ENCODE results near the gene UBE2E2.
"Not testable (repeated sequence)": the region's sequence is repeated elsewhere in the genome, so short reads cannot be mapped to it uniquely, and the experiment has no call there.

The UBE2E2 gene

DNA sequence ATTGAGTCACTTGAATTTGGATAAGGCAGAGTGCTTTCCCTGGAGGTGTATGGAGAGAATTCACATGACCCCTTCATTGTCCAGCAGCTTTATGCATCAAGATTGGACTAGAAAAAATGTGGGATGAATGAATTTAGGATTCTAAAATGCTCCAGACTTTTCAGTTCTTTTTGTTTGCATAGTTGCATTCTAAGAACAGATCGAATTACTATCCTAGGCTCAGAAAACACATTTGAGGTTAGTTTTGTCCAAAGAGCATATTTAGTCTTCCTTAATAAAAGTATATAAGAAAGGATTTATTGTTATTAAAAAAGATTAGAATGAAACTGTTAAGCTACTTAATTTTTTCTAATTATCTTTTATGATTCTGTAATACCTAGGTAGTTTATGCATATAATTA lies 127.4 kb downstream of the UBE2E2 start:
- Histone ChIP-seq H3K27me3 (ENCODE audit: control insufficient read depth, insufficient read depth, low read length) (no peaks in the 10 kb centered on the region), H3K9me3 (ENCODE audit: control insufficient read depth, insufficient read depth, low read length) (no peaks in the 10 kb centered on the region), H3K36me3 (ENCODE audit: control insufficient read depth, insufficient read depth, low read length) (no peaks in the 10 kb centered on the region), H3K9ac (ENCODE audit: low read depth, low read length) (no peak overlapping the region), H3K4me1 (ENCODE audit: control insufficient read depth, insufficient read depth, low read length) (no peaks in the 10 kb centered on the region), H3K4me3 (ENCODE audit: low read depth, low read length) (no peak overlapping the region), H3K27ac (ENCODE audit: low read depth, low read length) (no peak overlapping the region)

DNA sequence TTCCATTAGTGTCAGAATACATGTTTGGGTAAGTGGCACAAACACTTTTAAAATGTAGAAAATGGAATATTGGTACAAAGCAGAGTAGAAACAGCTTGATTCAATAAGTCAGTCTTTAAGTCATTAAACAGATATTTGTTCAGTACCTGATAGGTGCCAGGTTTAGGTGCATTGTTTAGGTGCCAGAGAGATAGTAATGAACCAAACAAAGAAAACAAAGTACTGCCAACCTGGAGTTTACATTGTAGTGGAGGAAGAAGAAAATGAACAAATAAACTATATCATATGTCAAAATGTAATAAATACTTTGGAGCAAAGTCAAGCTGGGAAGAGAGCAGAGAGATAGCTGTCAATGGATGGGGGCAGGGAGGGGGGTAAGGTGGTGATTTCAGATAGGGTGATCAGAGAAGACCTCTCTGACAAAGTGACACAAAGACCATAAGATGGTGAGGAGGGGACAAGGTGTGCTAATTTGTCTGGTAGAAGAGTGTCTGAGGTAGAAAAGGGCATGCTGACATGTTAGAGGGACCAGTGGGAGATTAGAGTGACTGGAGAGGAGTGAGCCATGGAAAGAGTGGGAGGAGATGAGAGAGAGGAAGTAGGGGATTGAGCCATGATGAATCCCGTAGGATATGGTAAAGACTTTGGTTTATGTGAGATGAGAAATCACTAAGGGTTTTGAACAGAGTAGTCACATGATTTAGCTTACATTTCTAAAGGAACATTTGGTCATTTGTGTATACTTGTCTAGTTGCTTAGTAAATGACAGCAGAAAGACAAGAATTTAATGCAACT lies 128.2 kb downstream of the UBE2E2 start:
- Histone ChIP-seq H3K36me3 (ENCODE audit: control insufficient read depth, insufficient read depth, low read length) (no peaks in the 10 kb centered on the region), H3K4me1 (ENCODE audit: control insufficient read depth, insufficient read depth, low read length) (no peaks in the 10 kb centered on the region), H3K27ac (ENCODE audit: low read depth, low read length) (no peak overlapping the region), H3K9me3 (ENCODE audit: control insufficient read depth, insufficient read depth, low read length) (no peaks in the 10 kb centered on the region), H3K9ac (ENCODE audit: low read depth, low read length) (no peak overlapping the region), H3K4me3 (ENCODE audit: low read depth, low read length) (no peak overlapping the region), H3K27me3 (ENCODE audit: control insufficient read depth, insufficient read depth, low read length) (no peaks in the 10 kb centered on the region)

DNA sequence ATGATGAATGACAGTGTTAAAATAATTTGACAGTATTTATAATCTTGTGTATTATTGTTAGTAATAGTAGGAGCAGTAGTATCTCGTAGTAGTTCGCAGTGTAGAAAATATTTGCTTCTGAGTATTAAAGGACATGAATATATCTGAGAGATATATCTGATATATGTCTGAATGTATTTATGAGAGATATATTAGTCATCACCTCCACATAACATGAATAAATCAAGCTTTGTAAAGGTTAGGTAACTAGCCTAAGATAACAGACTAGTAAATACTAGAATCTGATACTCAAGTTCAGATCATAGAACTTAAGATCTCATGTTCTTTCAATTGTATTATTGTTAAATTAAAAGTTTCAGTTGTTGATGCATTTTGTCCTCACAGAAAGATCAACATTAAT lies 130.5 kb downstream of the UBE2E2 start:
- no peak overlapping the region for H3K4me3 ChIP-seq (ENCODE audit: low read depth, low read length)
- H3K9ac ChIP-seq (ENCODE audit: low read depth, low read length) = no peak overlapping the region
- no peaks in the 10 kb centered on the region for H3K9me3 ChIP-seq (ENCODE audit: control insufficient read depth, insufficient read depth, low read length)
- no peaks in the 10 kb centered on the region for H3K27me3 ChIP-seq (ENCODE audit: control insufficient read depth, insufficient read depth, low read length)
- H3K36me3 ChIP-seq (ENCODE audit: control insufficient read depth, insufficient read depth, low read length) = no peaks in the 10 kb centered on the region
- no peaks in the 10 kb centered on the region for H3K4me1 ChIP-seq (ENCODE audit: control insufficient read depth, insufficient read depth, low read length)
- no peak overlapping the region for H3K27ac ChIP-seq (ENCODE audit: low read depth, low read length)

DNA sequence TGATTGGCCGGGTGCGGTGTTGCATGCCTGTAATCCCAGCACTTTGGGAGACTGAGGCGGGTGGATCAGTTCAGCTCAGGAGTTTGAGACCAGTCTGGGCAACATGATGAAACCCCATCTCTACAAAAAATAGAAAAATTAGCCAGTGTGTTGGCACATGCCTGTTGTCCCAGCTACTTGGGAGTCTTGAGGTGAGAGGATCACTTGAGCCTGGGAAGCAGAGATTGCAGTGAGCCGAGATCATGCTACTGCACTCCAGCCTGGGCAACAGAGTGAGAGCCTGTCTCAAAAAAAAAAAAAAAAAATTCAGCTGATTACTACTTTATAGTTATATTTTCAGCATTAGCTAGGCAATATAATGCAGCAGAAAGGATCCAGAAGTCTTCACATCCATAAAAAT lies 133.7 kb downstream of the UBE2E2 start:
- H3K4me3 ChIP-seq (ENCODE audit: low read depth, low read length) = not testable (repeated sequence)

DNA sequence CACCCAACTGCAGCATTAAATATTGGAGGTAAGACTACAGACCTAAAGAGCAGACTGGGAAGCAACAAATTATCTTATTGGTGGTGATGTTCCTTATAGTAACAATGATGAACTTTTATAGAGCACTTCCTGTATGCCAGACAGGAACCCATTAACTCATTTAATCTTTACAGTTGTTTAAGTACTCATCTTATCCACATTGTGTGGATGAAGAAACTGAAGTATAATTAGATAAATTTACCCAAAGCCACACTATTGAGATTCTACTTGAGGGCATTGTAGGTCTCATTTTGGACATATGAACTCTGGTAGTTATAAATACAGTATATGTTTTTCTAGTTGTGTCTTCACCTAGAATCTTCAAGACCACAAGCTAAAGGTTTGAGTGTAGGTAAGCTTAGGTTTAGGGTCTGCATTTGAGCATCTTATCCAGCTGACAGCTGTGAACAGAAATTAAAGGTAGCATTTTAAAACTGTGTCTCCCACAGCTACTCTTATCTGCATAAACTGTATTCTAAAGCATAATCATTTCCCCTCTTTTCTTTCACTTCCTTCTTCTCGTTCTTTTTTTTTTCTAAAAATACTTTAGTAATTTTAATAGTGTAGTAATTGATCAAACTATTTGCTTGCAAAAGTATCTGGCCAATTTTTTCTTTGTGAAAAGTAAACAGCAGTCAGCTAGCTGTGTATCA lies 138.2 kb downstream of the UBE2E2 start:
- Histone ChIP-seq H3K27me3 (ENCODE audit: control insufficient read depth, insufficient read depth, low read length) (no peaks in the 10 kb centered on the region), H3K4me1 (ENCODE audit: control insufficient read depth, insufficient read depth, low read length) (no peaks in the 10 kb centered on the region; the same call in 1 of the 2 replicates), H3K36me3 (ENCODE audit: control insufficient read depth, insufficient read depth, low read length) (no peaks in the 10 kb centered on the region), H3K9me3 (ENCODE audit: control insufficient read depth, insufficient read depth, low read length) (no peaks in the 10 kb centered on the region), H3K9ac (ENCODE audit: low read depth, low read length) (no peak overlapping the region), H3K4me3 (ENCODE audit: low read depth, low read length) (no peak overlapping the region), H3K27ac (ENCODE audit: low read depth, low read length) (no peak overlapping the region)

More for the DNA sequence above, 133.7 kb downstream of the UBE2E2 start:
- not testable (repeated sequence) for H3K27me3 ChIP-seq (ENCODE audit: control insufficient read depth, insufficient read depth, low read length); H3K9ac ChIP-seq (ENCODE audit: low read depth, low read length); H3K27ac ChIP-seq (ENCODE audit: low read depth, low read length); H3K4me1 ChIP-seq (ENCODE audit: control insufficient read depth, insufficient read depth, low read length); H3K36me3 ChIP-seq (ENCODE audit: control insufficient read depth, insufficient read depth, low read length); H3K9me3 ChIP-seq (ENCODE audit: control insufficient read depth, insufficient read depth, low read length)

DNA sequence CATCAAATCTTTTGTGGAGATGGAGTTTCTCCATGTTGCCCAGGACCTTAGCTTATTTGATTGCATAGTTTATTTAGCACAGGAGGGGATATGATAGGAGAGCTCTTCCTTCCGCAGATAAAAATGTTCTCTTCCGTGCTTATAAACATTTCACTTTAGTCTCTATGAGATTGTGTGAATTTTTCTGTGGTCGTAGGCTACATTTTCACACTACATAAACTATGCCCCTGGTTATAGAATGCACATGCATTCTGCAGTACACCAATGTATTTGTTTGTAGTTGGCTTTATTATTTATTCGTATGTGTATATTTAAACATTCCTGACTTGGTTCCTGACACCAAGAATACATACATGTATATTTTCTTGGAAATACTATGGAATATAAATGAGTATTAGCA lies 139.2 kb downstream of the UBE2E2 start:
- H3K9me3 ChIP-seq (ENCODE audit: control insufficient read depth, insufficient read depth, low read length) = no peaks in the 10 kb centered on the region
- no peaks in the 10 kb centered on the region; the same call in 1 of the 2 replicates for H3K4me1 ChIP-seq (ENCODE audit: control insufficient read depth, insufficient read depth, low read length)
- no peak overlapping the region for H3K9ac ChIP-seq (ENCODE audit: low read depth, low read length)
- H3K36me3 ChIP-seq (ENCODE audit: control insufficient read depth, insufficient read depth, low read length) = no peaks in the 10 kb centered on the region
- H3K27me3 ChIP-seq (ENCODE audit: control insufficient read depth, insufficient read depth, low read length) = no peaks in the 10 kb centered on the region
- no peak overlapping the region for H3K27ac ChIP-seq (ENCODE audit: low read depth, low read length)
- H3K4me3 ChIP-seq (ENCODE audit: low read depth, low read length) = no peak overlapping the region

DNA sequence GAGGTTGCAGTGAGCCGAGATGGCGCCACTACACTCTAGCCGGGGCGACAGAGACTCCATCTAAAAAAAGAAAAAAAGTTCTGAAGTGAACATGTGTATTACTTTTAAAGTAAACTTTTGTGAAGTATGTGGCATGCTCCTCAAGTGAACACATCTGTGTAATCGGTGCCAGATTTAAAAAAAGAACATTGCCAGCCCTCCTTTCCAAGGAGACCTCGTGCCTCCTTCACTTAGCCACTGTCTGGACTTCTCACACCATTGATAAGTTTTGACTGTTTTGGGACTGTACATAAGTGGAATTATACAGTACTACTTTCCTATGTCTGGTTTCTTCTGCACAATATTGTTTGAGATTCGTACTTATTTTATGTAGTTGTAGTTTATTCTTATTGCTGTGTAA lies 140.4 kb downstream of the UBE2E2 start:
- no peaks in the 10 kb centered on the region for H3K27me3 ChIP-seq (ENCODE audit: control insufficient read depth, insufficient read depth, low read length)
- H3K9ac ChIP-seq (ENCODE audit: low read depth, low read length) = no peak overlapping the region
- H3K27ac ChIP-seq (ENCODE audit: low read depth, low read length) = no peak overlapping the region
- no peaks in the 10 kb centered on the region; the same call in 1 of the 2 replicates for H3K4me1 ChIP-seq (ENCODE audit: control insufficient read depth, insufficient read depth, low read length)
- no peak overlapping the region for H3K4me3 ChIP-seq (ENCODE audit: low read depth, low read length)
- peaks cover 2% of the 10 kb centered on the region; the same call in 1 of the 2 replicates for H3K9me3 ChIP-seq (ENCODE audit: control insufficient read depth, insufficient read depth, low read length)
- H3K36me3 ChIP-seq (ENCODE audit: control insufficient read depth, insufficient read depth, low read length) = no peaks in the 10 kb centered on the region

DNA sequence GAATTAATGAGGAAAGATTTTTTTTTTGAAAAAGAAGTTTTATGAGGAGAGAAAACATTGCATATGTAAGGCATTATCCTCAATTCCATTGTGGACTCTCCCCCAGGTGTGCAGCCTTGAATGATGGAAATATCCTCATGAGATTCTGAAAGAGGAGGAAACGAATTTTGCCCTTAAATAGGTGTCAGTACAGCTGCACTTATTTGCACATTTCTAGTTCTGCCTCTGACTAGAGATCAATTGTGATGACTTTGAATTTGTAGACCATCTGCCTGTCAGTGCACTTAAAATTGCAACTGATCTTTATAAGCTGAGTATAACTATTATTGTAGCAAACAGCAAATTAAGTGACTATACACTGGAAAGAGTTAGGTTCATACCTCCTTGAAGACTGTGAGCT lies 141.8 kb downstream of the UBE2E2 start:
- no peaks in the 10 kb centered on the region; the same call in 1 of the 2 replicates for H3K4me1 ChIP-seq (ENCODE audit: control insufficient read depth, insufficient read depth, low read length)
- peaks cover 12% of the 10 kb centered on the region for H3K9me3 ChIP-seq (ENCODE audit: control insufficient read depth, insufficient read depth, low read length)
- H3K36me3 ChIP-seq (ENCODE audit: control insufficient read depth, insufficient read depth, low read length) = no peaks in the 10 kb centered on the region
- H3K4me3 ChIP-seq (ENCODE audit: low read depth, low read length) = no peak overlapping the region
- H3K9ac ChIP-seq (ENCODE audit: low read depth, low read length) = no peak overlapping the region
- no peaks in the 10 kb centered on the region for H3K27me3 ChIP-seq (ENCODE audit: control insufficient read depth, insufficient read depth, low read length)
- H3K27ac ChIP-seq (ENCODE audit: low read depth, low read length) = no peak overlapping the region

DNA sequence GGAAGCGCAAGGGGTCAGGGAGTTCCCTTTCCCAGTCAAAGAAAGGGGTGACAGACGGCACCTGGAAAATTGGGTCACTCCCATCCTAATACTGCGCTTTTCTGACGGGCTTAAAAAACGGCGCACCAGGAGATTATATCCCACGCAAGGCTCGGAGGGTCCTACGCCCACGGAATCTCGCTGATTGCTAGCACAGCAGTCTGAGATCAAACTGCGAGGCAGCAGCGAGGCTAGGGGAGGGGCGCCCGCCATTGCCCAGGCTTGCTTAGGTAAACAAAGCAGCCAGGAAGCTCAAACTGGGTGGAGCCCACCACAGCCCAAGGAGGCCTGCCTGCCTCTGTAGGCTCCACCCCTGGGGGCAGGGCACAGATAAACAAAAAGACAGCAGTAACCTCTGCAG lies 146.3 kb downstream of the UBE2E2 start:
- peaks cover 12% of the 10 kb centered on the region for H3K9me3 ChIP-seq (ENCODE audit: control insufficient read depth, insufficient read depth, low read length)
- not testable (repeated sequence) for H3K4me3 ChIP-seq (ENCODE audit: low read depth, low read length); H3K27me3 ChIP-seq (ENCODE audit: control insufficient read depth, insufficient read depth, low read length); H3K36me3 ChIP-seq (ENCODE audit: control insufficient read depth, insufficient read depth, low read length); H3K4me1 ChIP-seq (ENCODE audit: control insufficient read depth, insufficient read depth, low read length); H3K9ac ChIP-seq (ENCODE audit: low read depth, low read length); H3K27ac ChIP-seq (ENCODE audit: low read depth, low read length)

DNA sequence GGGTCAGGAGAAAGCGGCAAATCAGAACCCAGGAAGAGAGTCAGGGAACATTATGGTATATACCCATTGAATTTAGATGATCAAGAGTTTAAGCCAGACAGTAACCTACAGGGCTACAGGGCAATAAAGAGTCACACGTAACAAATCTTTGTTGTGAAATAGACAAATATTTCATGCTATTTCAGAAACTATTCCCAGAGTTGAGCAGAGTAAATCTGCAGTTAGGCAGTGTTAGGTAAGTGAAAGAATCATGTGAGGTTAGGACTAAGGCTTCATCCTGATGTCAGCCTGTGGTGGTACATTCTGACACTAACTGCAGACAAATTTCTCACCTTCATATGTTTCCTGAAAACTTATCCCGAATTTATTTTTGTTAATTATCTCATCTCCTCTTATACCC lies 153.0 kb downstream of the UBE2E2 start:
- no peak overlapping the region for H3K4me3 ChIP-seq (ENCODE audit: low read depth, low read length)
- H3K36me3 ChIP-seq (ENCODE audit: control insufficient read depth, insufficient read depth, low read length) = no peaks in the 10 kb centered on the region
- H3K9ac ChIP-seq (ENCODE audit: low read depth, low read length) = no peak overlapping the region
- no peaks in the 10 kb centered on the region for H3K4me1 ChIP-seq (ENCODE audit: control insufficient read depth, insufficient read depth, low read length)
- no peak overlapping the region for H3K27ac ChIP-seq (ENCODE audit: low read depth, low read length)
- H3K27me3 ChIP-seq (ENCODE audit: control insufficient read depth, insufficient read depth, low read length) = no peaks in the 10 kb centered on the region
- no peaks in the 10 kb centered on the region for H3K9me3 ChIP-seq (ENCODE audit: control insufficient read depth, insufficient read depth, low read length)

DNA sequence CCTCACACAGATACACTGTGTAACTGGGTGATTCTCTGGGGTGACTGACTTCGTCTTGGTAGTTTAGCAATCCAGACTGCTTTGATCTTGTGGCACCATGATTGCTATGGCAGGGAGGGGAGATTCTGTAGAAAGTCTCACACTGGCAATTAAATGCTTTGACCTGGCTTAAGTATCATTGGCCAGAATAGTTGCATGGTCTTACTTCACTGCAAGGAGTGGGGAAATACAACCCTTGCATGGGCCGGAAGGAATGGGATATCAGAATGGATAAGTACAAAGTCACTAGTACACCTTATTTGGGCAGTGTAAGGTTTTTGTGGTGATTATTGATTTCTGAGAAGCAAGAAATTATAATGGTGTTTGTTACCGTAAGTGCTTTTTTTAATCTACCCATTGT lies 153.8 kb downstream of the UBE2E2 start:
- no peaks in the 10 kb centered on the region for H3K4me1 ChIP-seq (ENCODE audit: control insufficient read depth, insufficient read depth, low read length)
- no peaks in the 10 kb centered on the region for H3K36me3 ChIP-seq (ENCODE audit: control insufficient read depth, insufficient read depth, low read length)
- no peak overlapping the region for H3K9ac ChIP-seq (ENCODE audit: low read depth, low read length)
- H3K27me3 ChIP-seq (ENCODE audit: control insufficient read depth, insufficient read depth, low read length) = no peaks in the 10 kb centered on the region
- H3K4me3 ChIP-seq (ENCODE audit: low read depth, low read length) = no peak overlapping the region
- H3K9me3 ChIP-seq (ENCODE audit: control insufficient read depth, insufficient read depth, low read length) = no peaks in the 10 kb centered on the region
- H3K27ac ChIP-seq (ENCODE audit: low read depth, low read length) = no peak overlapping the region

All from HUES48 (cell line).